ENCODE data around the gene THOC2. TPM values are rescaled to one million over a fixed set of nuclear protein-coding genes. Genes with fewer than 3 reads are reported as not detected.
A peak's percentile ranks its signal among the peaks of the same experiment; 100 is the strongest.

THOC2 gene
- total RNA-seq, 1 donor from 2014 or later, result 96.2 TPM

- Histone ChIP-seq H3K36me3 (peaks cover 4% of the 10 kb centered on the region), H3K9me3 (no peaks in the 10 kb centered on the region), H3K4me1 (no peaks in the 10 kb centered on the region), H3K27me3 (ENCODE audit: low read depth) (no peaks in the 10 kb centered on the region), H3K4me3 (no peak overlapping the region), H3K27ac (no peak overlapping the region)
- DNase-seq, result no peak
- no peak for TF ChIP-seq CTCF (IDR thresholded peaks at IDR 0.05)
- no peak for ATAC-seq
- intact Hi-C loops (cut with DNase I), result no loop called here
Measured at GRCh38 chrX:123647244-123647643, 85.6 kb downstream of the THOC2 start.

GRCh38 chrX:123629502-123629901 is 103.3 kb downstream of the THOC2 start:
- no peak overlapping the region for H3K27ac ChIP-seq
- intact Hi-C loops (cut with DNase I), result no loop called here
- no peak overlapping the region for H3K4me3 ChIP-seq
- H3K36me3 ChIP-seq, result peaks cover 79% of the 10 kb centered on the region
- DNase-seq, result no peak
- no peaks in the 10 kb centered on the region for H3K4me1 ChIP-seq
- no peaks in the 10 kb centered on the region for H3K9me3 ChIP-seq
- H3K27me3 ChIP-seq (ENCODE audit: low read depth), result no peaks in the 10 kb centered on the region
- no peak for ATAC-seq
- no peak for TF ChIP-seq CTCF (IDR thresholded peaks at IDR 0.05)

GRCh38 chrX:123626962-123627361 is 105.9 kb downstream of the THOC2 start:
- no peak for TF ChIP-seq CTCF (IDR thresholded peaks at IDR 0.05)
- H3K4me3 ChIP-seq, result no peak overlapping the region
- H3K36me3 ChIP-seq, result peaks cover 85% of the 10 kb centered on the region
- no peaks in the 10 kb centered on the region for H3K9me3 ChIP-seq
- no peak overlapping the region for H3K27ac ChIP-seq
- no peak for DNase-seq
- ATAC-seq, result no peak
- H3K27me3 ChIP-seq (ENCODE audit: low read depth), result no peaks in the 10 kb centered on the region
- intact Hi-C loops (cut with DNase I), result no loop called here
- no peaks in the 10 kb centered on the region for H3K4me1 ChIP-seq

GRCh38 chrX:123625952-123626351 is 106.9 kb downstream of the THOC2 start:
- DNase-seq (no peak), ATAC-seq (no peak)
- Histone ChIP-seq H3K27me3 (ENCODE audit: low read depth) (no peaks in the 10 kb centered on the region), H3K4me1 (no peaks in the 10 kb centered on the region), H3K4me3 (no peak overlapping the region), H3K9me3 (no peaks in the 10 kb centered on the region), H3K36me3 (peaks cover 85% of the 10 kb centered on the region), H3K27ac (no peak overlapping the region)
- intact Hi-C loops (cut with DNase I), result no loop called here
- TF ChIP-seq CTCF (IDR thresholded peaks at IDR 0.05), result no peak

- Histone ChIP-seq H3K4me3 (no peak overlapping the region), H3K27ac (no peak overlapping the region), H3K9me3 (no peaks in the 10 kb centered on the region), H3K36me3 (peaks cover 86% of the 10 kb centered on the region), H3K27me3 (ENCODE audit: low read depth) (no peaks in the 10 kb centered on the region), H3K4me1 (no peaks in the 10 kb centered on the region)
- no peak for TF ChIP-seq CTCF (IDR thresholded peaks at IDR 0.05)
- ATAC-seq (peak in 1 of 2 donors; percentile 65), DNase-seq (no peak)
- intact Hi-C loops (cut with DNase I), result no loop called here
Measured at GRCh38 chrX:123625477-123625876, 107.4 kb downstream of the THOC2 start.

- no peaks in the 10 kb centered on the region for H3K27me3 ChIP-seq (ENCODE audit: low read depth)
- intact Hi-C loops (cut with DNase I), result no loop called here
- H3K4me3 ChIP-seq, result no peak overlapping the region
- ATAC-seq (peak in 1 of 2 donors; percentile 47), DNase-seq (no peak)
- no peaks in the 10 kb centered on the region for H3K9me3 ChIP-seq
- no peak overlapping the region for H3K27ac ChIP-seq
- no peak for TF ChIP-seq CTCF (IDR thresholded peaks at IDR 0.05)
- H3K36me3 ChIP-seq, result peaks cover 48% of the 10 kb centered on the region
- H3K4me1 ChIP-seq, result no peaks in the 10 kb centered on the region
Measured at GRCh38 chrX:123617007-123617406, 115.8 kb downstream of the THOC2 start.
